Ishikawa (cell line): ENCODE data around the gene TNFRSF19.

Experiments used
- CEBPB ChIP-seq: IDR thresholded peaks from 2 replicates; pipeline ENCODE4 v1.6.1; 2012
- CREB1 ChIP-seq: IDR thresholded peaks from 2 replicates; pipeline ENCODE4 v1.6.1; 2012; ENCODE audit warnings: low read depth
- EGR1 ChIP-seq: IDR thresholded peaks from 2 replicates; pipeline ENCODE4 v1.6.1; 2012
- EP300 ChIP-seq: IDR thresholded peaks from 2 replicates; pipeline ENCODE4 v1.6.1; 2012; ENCODE audit warnings: borderline replicate concordance
- FOXM1 ChIP-seq: IDR thresholded peaks from 2 replicates; pipeline ENCODE4 v1.6.1; 2012; ENCODE audit warnings: low read depth, borderline replicate concordance
- MAX ChIP-seq: IDR thresholded peaks from 2 replicates; pipeline ENCODE4 v1.6.1; 2012
- NFIC ChIP-seq: IDR thresholded peaks from 2 replicates; pipeline ENCODE4 v1.6.1; 2012
- RAD21 ChIP-seq: IDR thresholded peaks from 2 replicates; pipeline ENCODE4 v1.6.1; 2012; ENCODE audit warnings: low read depth
- REST ChIP-seq: IDR thresholded peaks from 2 replicates; pipeline ENCODE4 v1.6.1; 2012; ENCODE audit warnings: low read depth, mild to moderate bottlenecking
- TAF1 ChIP-seq: IDR thresholded peaks from 2 replicates; pipeline ENCODE4 v1.6.1; 2012; ENCODE audit warnings: low read depth, mild to moderate bottlenecking
- TCF12 ChIP-seq: IDR thresholded peaks from 2 replicates; pipeline ENCODE4 v1.6.1; 2012; ENCODE audit warnings: low read depth
- TEAD4 ChIP-seq: IDR thresholded peaks from 2 replicates; pipeline ENCODE4 v1.6.1; 2012
- USF1 ChIP-seq: IDR thresholded peaks from 2 replicates; pipeline ENCODE4 v1.6.1; 2012
- YY1 ChIP-seq: IDR thresholded peaks from 2 replicates; pipeline ENCODE4 v1.6.1; 2012; ENCODE audit warnings: low read depth
- ZBTB7A ChIP-seq: IDR thresholded peaks from 2 replicates; pipeline ENCODE4 v1.6.1; 2012; ENCODE audit warnings: low read depth

The TNFRSF19 gene

GRCh38 chr13:23628250-23628649 lies 58.0 kb downstream of the TNFRSF19 start:
- no peak for TF ChIP-seq TCF12
- TF ChIP-seq FOXM1: no peak
- no peak for TF ChIP-seq EP300
- no peak for TF ChIP-seq CEBPB
- no peak for TF ChIP-seq REST
- no peak for TF ChIP-seq NFIC
- no peak for TF ChIP-seq EGR1
- no peak for TF ChIP-seq ZBTB7A
- TF ChIP-seq MAX: no peak
- TF ChIP-seq USF1: no peak
- no peak for TF ChIP-seq RAD21
- TF ChIP-seq CREB1: no peak
- TF ChIP-seq TAF1: no peak
- TF ChIP-seq YY1: no peak
- TF ChIP-seq TEAD4: no peak

GRCh38 chr13:23628765-23629565 lies 58.8 kb downstream of the TNFRSF19 start:
- TF ChIP-seq EP300: no peak
- no peak for TF ChIP-seq CEBPB
- TF ChIP-seq TCF12: no peak
- TF ChIP-seq YY1: no peak
- no peak for TF ChIP-seq TEAD4
- no peak for TF ChIP-seq ZBTB7A

- no peak for TF ChIP-seq NFIC
- no peak for TF ChIP-seq RAD21
- TF ChIP-seq ZBTB7A: no peak
- no peak for TF ChIP-seq TEAD4
- no peak for TF ChIP-seq CREB1
- TF ChIP-seq YY1: no peak
- TF ChIP-seq EGR1: no peak
- no peak for TF ChIP-seq TCF12
- no peak for TF ChIP-seq MAX
- no peak for TF ChIP-seq REST
- no peak for TF ChIP-seq EP300
- TF ChIP-seq CEBPB: no peak
- TF ChIP-seq TAF1: no peak
- TF ChIP-seq FOXM1: no peak
Measured at GRCh38 chr13:23629566-23630272, 59.5 kb downstream of the TNFRSF19 start.

GRCh38 chr13:23630349-23631093 lies 60.3 kb downstream of the TNFRSF19 start:
- TF ChIP-seq NFIC (no peak), RAD21 (no peak), CEBPB (no peak), TCF12 (no peak), EP300 (no peak), TEAD4 (no peak), EGR1 (no peak), REST (no peak), FOXM1 (no peak), TAF1 (no peak), YY1 (no peak), MAX (no peak), CREB1 (no peak), ZBTB7A (no peak), USF1 (no peak)
